Endothelial cell of umbilical vein (primary cell): ENCODE measurements around the gene ADARB2. TPM values are rescaled to one million over a fixed set of nuclear protein-coding genes. Genes with fewer than 3 reads are reported as not detected.

Experiments
- BruUV-seq: library from RNA; stranded (reverse); fragments of 400-500 nt; replicated peaks from 2 replicates; lab custom pipeline; 2021; lab: Mats Ljungman, UMichigan
- CTCF ChIA-PET: fragments of 300-600, 350-600 bp; sonication (Branson Sonifier 250); formaldehyde crosslinking; loops from one replicate; lab custom pipeline; 2021; ENCODE audit warnings: antibody characterized with exemption, inconsistent platforms; lab: Charles Lee
- POLR2A ChIA-PET: fragments of 300-600, 350-600 bp; sonication (Branson Sonifier 250); formaldehyde crosslinking; loops from one replicate; lab custom pipeline; 2021; ENCODE audit warnings: antibody characterized with exemption, inconsistent platforms; lab: Charles Lee
- DNase-seq: peaks from one replicate; pipeline ENCODE4 v3.0.0-alpha.2; 2011; ENCODE audit warnings: low read depth, low spot score
- FAIRE-seq: peaks from 2 replicates; lab custom pipeline; 2011; peaks lifted over from hg19 to GRCh38; lab: Jason Lieb, UNC
- H2AFZ ChIP-seq: 2 replicates; pipeline ENCODE4 v1.6.0; 2012; ENCODE audit warnings: low read depth, low read length, control low read depth, inconsistent platforms
- H3K27ac ChIP-seq: 2 replicates; pipeline ENCODE4 v1.5.1; 2011; ENCODE audit warnings: low read depth, mild to moderate bottlenecking, control low read depth, low read length, moderate library complexity; ENCODE audit not compliant: insufficient read depth
- H3K27me3 ChIP-seq, 2 experiments: 2 replicates each; pipeline versions ENCODE4 v1.6.0 to v1.6.1; 2011; ENCODE audit warnings: low read length in 2 of 2, mixed read lengths in 1 of 2; ENCODE audit not compliant: control insufficient read depth in 2 of 2, insufficient read depth in 2 of 2
- H3K36me3 ChIP-seq, 2 experiments: 2 replicates in 1 of 2; 3 replicates in 1 of 2; pipeline ENCODE4 v1.5.1; 2011; ENCODE audit warnings: low read length in 2 of 2, mild to moderate bottlenecking in 1 of 2, moderate library complexity in 1 of 2; ENCODE audit not compliant: control insufficient read depth in 2 of 2, insufficient read depth in 2 of 2; ENCODE audit errors: extremely low read depth in 1 of 2
- H3K4me1 ChIP-seq: 3 replicates; pipeline ENCODE4 v1.5.1; 2011; ENCODE audit warnings: mild to moderate bottlenecking, low read length; ENCODE audit not compliant: control insufficient read depth, insufficient read depth; ENCODE audit errors: extremely low read depth
- H3K4me2 ChIP-seq: 2 replicates; pipeline ENCODE4 v1.6.1; 2011; ENCODE audit warnings: low read length, control low read depth, mixed read lengths; ENCODE audit not compliant: insufficient read depth
- H3K4me3 ChIP-seq, 3 experiments: fragments of 200-600 bp in 1 of 3; sonication (generic), shearing (Covaris generic) in 1 of 3; replicated peaks in 1 of 3; 2 replicates each; pipeline ENCODE4 v1.5.1; 2011 to 2016; ENCODE audit warnings: control low read depth in 3 of 3, low read length in 3 of 3, mild to moderate bottlenecking in 2 of 3, inconsistent platforms in 1 of 3, low read depth in 1 of 3, moderate library complexity in 1 of 3; ENCODE audit not compliant: insufficient read depth in 1 of 3
- H3K79me2 ChIP-seq: 2 replicates; pipeline ENCODE4 v1.6.0; 2012; ENCODE audit warnings: low read length, inconsistent platforms; ENCODE audit not compliant: control insufficient read depth, insufficient read depth
- H3K9ac ChIP-seq: replicated peaks from 2 replicates; pipeline ENCODE3; 2011; ENCODE audit warnings: low read length, control low read depth; ENCODE audit not compliant: insufficient read depth; ENCODE audit errors: extremely low read depth
- H3K9me1 ChIP-seq: replicated peaks from 3 replicates; pipeline ENCODE4 v1.6.0; 2011; ENCODE audit warnings: mild to moderate bottlenecking, low read length; ENCODE audit not compliant: control insufficient read depth, insufficient read depth; ENCODE audit errors: extremely low read depth
- H3K9me3 ChIP-seq: replicated peaks from 2 replicates; pipeline ENCODE4 v1.5.1; 2012; ENCODE audit warnings: low read length, inconsistent platforms; ENCODE audit not compliant: control insufficient read depth, insufficient read depth
- H4K20me1 ChIP-seq: replicated peaks from 2 replicates; pipeline ENCODE3; 2011; ENCODE audit warnings: mild to moderate bottlenecking, low read length; ENCODE audit not compliant: control insufficient read depth, insufficient read depth; ENCODE audit errors: extremely low read depth
- CTCF ChIP-seq, 2 donors: IDR thresholded peaks; 1 replicate in 1 of 2; 2 replicates in 1 of 2; pipeline ENCODE4 v1.5.1; 2011; ENCODE audit warnings: low read length in 2 of 2, mild to moderate bottlenecking in 2 of 2, moderate library complexity in 2 of 2, control low read depth in 1 of 2, inconsistent platforms in 1 of 2, low read depth in 1 of 2; ENCODE audit not compliant: insufficient read depth in 1 of 2; ENCODE audit errors: extremely low read depth in 1 of 2
- EZH2 ChIP-seq: IDR thresholded peaks from 2 replicates; pipeline ENCODE4 v1.6.1; 2012; ENCODE audit warnings: borderline replicate concordance, low read depth, mild to moderate bottlenecking, moderate library complexity, low read length, inconsistent platforms; ENCODE audit not compliant: severe bottlenecking
- FOS ChIP-seq: IDR thresholded peaks from 2 replicates; pipeline ENCODE4 v1.6.1; 2011; ENCODE audit warnings: mild to moderate bottlenecking, low read length, moderate library complexity, borderline replicate concordance; ENCODE audit not compliant: insufficient read depth
- GATA2 ChIP-seq: IDR thresholded peaks from 2 replicates; pipeline ENCODE4 v1.7.0; 2011; ENCODE audit warnings: low read depth, mild to moderate bottlenecking, moderate library complexity, mixed read lengths, low read length; ENCODE audit not compliant: insufficient read length, insufficient read depth
- JUN ChIP-seq: IDR thresholded peaks from 2 replicates; pipeline ENCODE4 v1.6.1; 2011; ENCODE audit warnings: borderline replicate concordance, low read depth; ENCODE audit not compliant: insufficient read length, insufficient read depth
- MAX ChIP-seq: IDR thresholded peaks from 2 replicates; pipeline ENCODE4 v1.6.1; 2011; ENCODE audit not compliant: insufficient read depth, insufficient read length
- MYC ChIP-seq: IDR thresholded peaks from one replicate; pipeline ENCODE4 v1.6.1; 2011; ENCODE audit warnings: mild to moderate bottlenecking, low read depth, low read length
- POLR2A ChIP-seq: IDR thresholded peaks from 2 replicates; pipeline ENCODE4 v1.6.1; 2012; ENCODE audit warnings: low read depth, mild to moderate bottlenecking, control low read depth, low read length
- POLR2AphosphoS5 ChIP-seq: IDR thresholded peaks from 2 replicates; pipeline ENCODE4 v1.6.1; 2012; ENCODE audit warnings: low read depth, mild to moderate bottlenecking, control low read depth, low read length, moderate library complexity; ENCODE audit not compliant: insufficient read depth
- dilution Hi-C: fragments of 300-500 bp; cut with MboI; formaldehyde crosslinking; loops from one replicate; pipeline ENCODE4 v1.15.0; 2019; ENCODE audit warnings: low sequenced_read_pairs; ENCODE audit not compliant: extremely low pct_ligation_motif_present
- intact Hi-C: fragments of 100-400 bp; cut with micrococcal nuclease; formaldehyde crosslinking; loops from one replicate; pipeline ENCODE4 v1.10.0; 2022
- polyA plus RNA-seq, 4 experiments: library from polyadenylated mRNA; depleted of rRNA in 3 of 4; stranded (reverse) in 3 of 4; unstranded in 1 of 4; fragments of >200 nt; gene quantifications; 2 replicates each; pipeline versions ENCODE4 v1.2.1 to v1.2.3, GENCODE V29; 2011 to 2012; ENCODE audit warnings: missing spikeins in 1 of 4
- total RNA-seq: library from RNA; stranded (reverse); gene quantifications from 2 replicates; pipeline ENCODE4 v1.2.3, GENCODE V29; 2021

Gene ADARB2
- total and polyA plus RNA-seq, 2 donors (not counting 3 experiments of a cell fraction or from before 2014, with no cell fraction given): not detected

DNA sequence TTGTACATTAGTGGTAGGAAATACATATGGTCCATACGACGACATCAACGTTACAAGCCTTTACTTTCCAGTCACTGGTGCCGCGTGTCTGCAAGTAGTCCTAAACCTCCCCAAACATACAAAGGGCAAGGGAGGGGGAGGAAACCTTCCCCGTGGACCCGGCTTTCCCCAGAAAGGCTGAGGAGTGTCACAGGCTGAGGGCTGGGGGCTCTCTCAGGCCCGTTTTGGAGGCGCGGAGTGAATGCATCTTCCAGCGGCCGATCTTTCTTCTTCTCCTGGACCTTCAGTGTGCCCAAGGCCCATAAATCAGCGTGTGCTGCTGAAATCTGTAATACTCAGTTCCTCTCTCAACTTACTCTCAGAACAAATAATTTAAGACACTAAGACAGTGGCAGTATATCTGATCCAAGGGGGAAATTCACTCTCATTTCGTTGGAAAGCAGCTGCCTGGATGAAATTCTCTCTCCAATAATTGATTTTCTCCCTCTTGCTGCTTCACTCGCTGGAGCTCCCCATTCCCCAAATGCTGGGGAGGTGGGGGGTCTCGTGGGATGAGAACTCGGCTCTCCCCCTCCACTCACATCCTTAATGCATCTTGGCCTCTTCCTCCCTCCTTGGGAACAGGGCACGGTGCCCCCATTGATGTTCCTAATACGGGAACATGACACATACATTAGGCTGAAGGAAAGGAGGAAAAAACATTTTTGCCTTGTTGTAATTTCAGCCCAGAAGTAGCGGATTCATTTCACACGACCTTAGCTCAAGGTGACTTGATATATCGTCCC lies 126.1 kb downstream of the ADARB2 start:
- DNase-seq: no peak
- Histone ChIP-seq H3K27ac (no peak overlapping the region), H2AFZ (no peak overlapping the region), H3K27me3 (no peaks in the 10 kb centered on the region), H3K9me3 (peaks cover 11% of the 10 kb centered on the region), H3K4me1 (no peaks in the 10 kb centered on the region), H3K9me1 (no peaks in the 10 kb centered on the region), H3K79me2 (no peaks in the 10 kb centered on the region), H3K9ac (no peak overlapping the region), H3K4me3 (no peak overlapping the region), H4K20me1 (no peaks in the 10 kb centered on the region), H3K4me2 (no peak overlapping the region), H3K36me3 (no peaks in the 10 kb centered on the region)
- FAIRE-seq: no peak
- no peak for TF ChIP-seq CTCF (IDR thresholded peaks at IDR 0.05; ENCODE audit: extremely low read depth in 1 of 2, insufficient read depth in 1 of 2, low read depth in 1 of 2, low read length in 2 of 2)
- TF ChIP-seq FOS: no peak
- no peak for TF ChIP-seq POLR2AphosphoS5
- TF ChIP-seq GATA2: no peak
- TF ChIP-seq MYC: no peak
- TF ChIP-seq POLR2A: no peak
- no peak for TF ChIP-seq MAX
- TF ChIP-seq EZH2: no peak
- no peak for TF ChIP-seq JUN
- intact Hi-C loops (no loop called here), dilution Hi-C loops (no loop called here)
- BruUV-seq: no TSS peak
- POLR2A ChIA-PET: no interaction called here
- CTCF ChIA-PET: no interaction called here
